Ovary (tissue), 9 donors: ENCODE results near the gene GPRIN3. TPM values are rescaled to one million over a fixed set of nuclear protein-coding genes. Genes with fewer than 3 reads are reported as not detected.

ENCODE experiments used
- DNase-seq, 5 donors: peaks; one replicate each; pipeline ENCODE4 v3.0.0-alpha.2; 2019 to 2020
- H3K27ac ChIP-seq, 2 donors: fragments of 200-600 bp; one replicate each; pipeline versions ENCODE4 v1.5.1 to v1.8.0; 2019 to 2022
- H3K27me3 ChIP-seq: fragments of 200-600 bp; one replicate; pipeline ENCODE4 v1.8.0; 2022
- H3K36me3 ChIP-seq: fragments of 200-600 bp; sonication (generic); one replicate; pipeline ENCODE4 v1.5.1; 2019
- H3K4me1 ChIP-seq: one replicate; pipeline ENCODE4 v1.8.1; 2013; ENCODE audit warnings: mild to moderate bottlenecking, moderate library complexity; ENCODE audit not compliant: insufficient read depth
- H3K4me3 ChIP-seq: fragments of 200-600 bp; sonication (generic); one replicate; pipeline ENCODE4 v1.5.1; 2017
- H3K9me3 ChIP-seq, 2 donors: fragments of 200-600 bp in 1 of 2; sonication (generic) in 1 of 2; one replicate each; pipeline versions ENCODE4 v1.5.1 to v1.8.1; 2013 to 2019; ENCODE audit warnings: mild to moderate bottlenecking in 1 of 2, moderate library complexity in 1 of 2
- EP300 ChIP-seq: sonication (generic); formaldehyde crosslinking; IDR thresholded peaks from one replicate; pipeline ENCODE4 v1.6.1; 2017; ENCODE audit warnings: antibody characterized with exemption
- POLR2A ChIP-seq: fragments of 450-650 bp; IDR thresholded peaks from one replicate; pipeline ENCODE4 v1.6.1; 2017; ENCODE audit warnings: antibody characterized with exemption, mild to moderate bottlenecking, moderate library complexity
- WGBS, 3 donors: extraction: QIAGEN DNeasy Blood & Tissue Kit in 1 of 3; methylation state at CpG; one replicate each; pipeline versions ENCODE4 v1.1.5 to v1.1.7; 2013 to 2017; 5-methylcytosine and 5-hydroxymethylcytosine counted together
- intact Hi-C, 4 donors: fragments of 100-400 bp; cut with DNase I; formaldehyde crosslinking; loops; one replicate each; pipeline versions ENCODE4 v1.11.0 to v1.15.1; 2022 to 2023
- polyA plus RNA-seq, 2 donors: library from polyadenylated mRNA; stranded (reverse); fragments of 200-250 nt in 1 of 2; fragments of 350-450 nt in 1 of 2; fragmentation: Illumina TruSeq in 1 of 2; extraction: RNeasy Lipid Tissue Mini Kit (QIAGEN cat#74804) in 1 of 2; gene quantifications; one replicate each; pipeline ENCODE4 v1.2.3, GENCODE V29; 2013 to 2014
- total RNA-seq, 7 donors: library from RNA; depleted of rRNA in 2 of 7; stranded (reverse); fragments of >200 nt in 2 of 7; fragmentation: NEBNext Ultra II Directional in 3 of 7; extraction: Animal tissue kit (Norgen Biotek cat#: 25700) in 3 of 7; gene quantifications; one replicate each; pipeline versions ENCODE4 v1.1.0 to v1.2.4, GENCODE V29; 2016 to 2023
- TF ChIP-seq, protein P1 (sequence below), 3 donors: fragments of 450-650 bp in 2 of 3; fragments of 200-600 bp in 1 of 3; IDR thresholded peaks; one replicate each; pipeline versions ENCODE4 v1.5.1 to v1.8.0; 2016 to 2022; ENCODE audit warnings: antibody characterized with exemption in 3 of 3, mild to moderate bottlenecking in 1 of 3
- donor health status: DM: no; HTN: no; CAD: no; lungs with moderate emphysema.
- donor health status: DM: no; HTN: no; CAD: no.
- donor health status: Bipolar disorder and iron deficiency.
- donor health status: DM: yes; HTN: yes; CAD: no.
- donor health status: DM: no; HTN: no; CAD: no.
- donor health status: DM: yes; HTN: yes; CAD: no.

The GPRIN3 gene
- total and polyA plus RNA-seq, 9 donors, result 1.0 to 6.8 (median 3.7) TPM

DNA sequence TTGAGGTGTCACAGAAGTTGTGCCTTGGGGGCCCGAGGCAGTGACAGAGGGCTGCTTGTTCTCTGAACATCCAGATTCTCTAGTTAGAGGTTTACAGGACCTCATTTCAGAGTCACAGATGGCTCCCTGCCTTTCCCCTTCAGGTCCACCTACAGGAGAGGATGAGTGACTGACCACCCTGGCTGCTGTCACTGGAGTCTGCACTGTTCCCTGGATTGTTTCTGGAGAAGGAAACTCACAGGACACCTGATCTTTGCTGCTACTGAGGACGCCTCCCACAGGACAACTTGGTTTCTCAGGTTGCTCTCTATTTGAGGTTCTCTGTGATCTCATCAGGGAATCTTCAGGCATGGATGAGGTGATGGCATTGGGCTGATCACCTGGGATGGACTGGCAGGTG is 58.3 kb downstream of the GPRIN3 start:
- TF ChIP-seq POLR2A (no peak), EP300 (no peak)
- TF ChIP-seq, protein P1, sequence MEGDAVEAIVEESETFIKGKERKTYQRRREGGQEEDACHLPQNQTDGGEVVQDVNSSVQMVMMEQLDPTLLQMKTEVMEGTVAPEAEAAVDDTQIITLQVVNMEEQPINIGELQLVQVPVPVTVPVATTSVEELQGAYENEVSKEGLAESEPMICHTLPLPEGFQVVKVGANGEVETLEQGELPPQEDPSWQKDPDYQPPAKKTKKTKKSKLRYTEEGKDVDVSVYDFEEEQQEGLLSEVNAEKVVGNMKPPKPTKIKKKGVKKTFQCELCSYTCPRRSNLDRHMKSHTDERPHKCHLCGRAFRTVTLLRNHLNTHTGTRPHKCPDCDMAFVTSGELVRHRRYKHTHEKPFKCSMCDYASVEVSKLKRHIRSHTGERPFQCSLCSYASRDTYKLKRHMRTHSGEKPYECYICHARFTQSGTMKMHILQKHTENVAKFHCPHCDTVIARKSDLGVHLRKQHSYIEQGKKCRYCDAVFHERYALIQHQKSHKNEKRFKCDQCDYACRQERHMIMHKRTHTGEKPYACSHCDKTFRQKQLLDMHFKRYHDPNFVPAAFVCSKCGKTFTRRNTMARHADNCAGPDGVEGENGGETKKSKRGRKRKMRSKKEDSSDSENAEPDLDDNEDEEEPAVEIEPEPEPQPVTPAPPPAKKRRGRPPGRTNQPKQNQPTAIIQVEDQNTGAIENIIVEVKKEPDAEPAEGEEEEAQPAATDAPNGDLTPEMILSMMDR (IDR thresholded peaks at IDR 0.05), result no peak
- H3K9me3 ChIP-seq, result no peaks in the 10 kb centered on the region
- intact Hi-C loops, result no loop called here
- peaks cover 5% of the 10 kb centered on the region for H3K4me1 ChIP-seq
- no peak overlapping the region for H3K27ac ChIP-seq
- WGBS, 3 donors, result 81 to 96% (median 91%) methylated on average over 2 of the region's 2 CpGs
- no peak overlapping the region for H3K4me3 ChIP-seq
- H3K36me3 ChIP-seq, result no peaks in the 10 kb centered on the region
- DNase-seq, result no peak
- no peaks in the 10 kb centered on the region for H3K27me3 ChIP-seq

DNA sequence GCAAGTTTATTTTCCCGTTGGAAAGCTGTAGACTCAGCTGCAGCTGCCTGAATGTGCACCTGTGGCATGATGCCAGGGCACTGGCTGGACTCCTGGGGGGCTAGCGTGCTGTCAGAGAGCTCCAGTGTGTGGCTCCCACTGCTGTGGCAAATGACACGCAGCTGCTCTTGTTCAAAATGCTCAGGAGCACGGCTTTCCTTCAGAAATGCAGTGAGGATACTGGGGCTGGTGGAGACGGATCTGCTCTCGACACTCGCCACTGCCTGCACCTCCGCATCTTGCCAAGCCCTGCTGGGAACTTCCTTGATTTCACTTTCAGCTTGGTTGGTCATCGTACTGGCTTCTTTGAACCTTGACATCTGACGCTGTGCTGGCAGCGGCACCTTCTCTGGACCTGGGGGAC is 58.7 kb downstream of the GPRIN3 start:
- Histone ChIP-seq H3K4me1 (peaks cover 5% of the 10 kb centered on the region), H3K4me3 (no peak overlapping the region), H3K9me3 (no peaks in the 10 kb centered on the region), H3K27ac (no peak overlapping the region), H3K27me3 (no peaks in the 10 kb centered on the region), H3K36me3 (no peaks in the 10 kb centered on the region)
- intact Hi-C loops, result no loop called here
- DNase-seq, result no peak
- 96 to 99% (median 98%) methylated on average over 11 of the region's 11 CpGs for WGBS, 3 donors
- TF ChIP-seq EP300, result no peak
- TF ChIP-seq, protein P1 (IDR thresholded peaks at IDR 0.05), result no peak
- no peak for TF ChIP-seq POLR2A

DNA sequence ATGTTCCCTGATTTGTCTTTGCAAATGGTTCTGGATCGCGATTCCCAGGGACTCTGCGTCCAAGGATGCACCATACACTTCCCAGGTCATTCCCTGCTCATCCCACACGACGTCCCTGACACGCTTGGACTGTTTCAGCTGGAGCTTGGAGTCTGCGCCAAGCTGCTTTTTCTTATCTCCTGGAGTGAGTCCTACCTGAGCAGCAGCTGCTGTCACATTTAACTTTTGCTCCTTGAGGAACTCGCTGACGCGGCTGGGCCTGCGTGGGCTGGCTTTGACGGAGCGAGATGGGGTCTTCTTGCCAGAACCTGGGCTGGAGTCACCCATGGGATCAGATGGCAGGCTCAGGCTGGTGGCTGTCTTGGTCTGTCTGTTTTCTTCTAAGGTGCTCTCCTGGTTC is 59.6 kb downstream of the GPRIN3 start:
- WGBS, 3 donors, result 26 to 46% (median 26%) methylated on average over 13 of the region's 13 CpGs
- Histone ChIP-seq H3K4me3 (no peak overlapping the region), H3K27me3 (no peaks in the 10 kb centered on the region), H3K36me3 (no peaks in the 10 kb centered on the region), H3K9me3 (no peaks in the 10 kb centered on the region), H3K4me1 (peaks cover 10% of the 10 kb centered on the region), H3K27ac (no peak overlapping the region)
- intact Hi-C loops, result no loop called here
- peak in 1 of 5 donors; percentile 36 for DNase-seq
- TF ChIP-seq EP300 (no peak), POLR2A (no peak)
- TF ChIP-seq, protein P1 (IDR thresholded peaks at IDR 0.05), result no peak

DNA sequence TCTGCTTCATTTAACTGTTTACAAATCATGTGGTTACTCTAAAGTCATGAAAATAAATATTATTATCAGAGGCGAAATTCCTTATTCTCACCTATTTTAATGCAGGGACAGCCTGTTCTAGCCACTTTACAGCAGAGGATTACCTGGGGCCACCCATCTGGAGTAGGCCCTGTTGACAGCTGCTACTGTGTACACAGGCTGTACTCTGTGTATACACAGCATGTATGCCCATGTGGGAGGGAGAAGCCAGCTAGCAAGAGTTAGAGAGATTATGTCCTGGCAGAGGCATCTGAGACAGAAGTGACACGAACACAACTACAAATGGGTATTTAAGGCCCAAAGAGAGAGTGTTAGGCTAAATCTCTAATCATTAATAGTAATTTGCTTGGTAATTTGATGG is 62.1 kb downstream of the GPRIN3 start:
- H3K36me3 ChIP-seq, result no peaks in the 10 kb centered on the region
- H3K27ac ChIP-seq, result no peak overlapping the region
- H3K4me3 ChIP-seq, result no peak overlapping the region
- peaks cover 14% of the 10 kb centered on the region for H3K4me1 ChIP-seq
- H3K9me3 ChIP-seq, result no peaks in the 10 kb centered on the region
- intact Hi-C loops, result no loop called here
- WGBS, 3 donors, result 93 to 94% (median 94%) methylated on average over 2 of the region's 2 CpGs
- no peak for DNase-seq
- H3K27me3 ChIP-seq, result no peaks in the 10 kb centered on the region
- TF ChIP-seq, protein P1 (IDR thresholded peaks at IDR 0.05), result no peak
- TF ChIP-seq POLR2A (no peak), EP300 (no peak)
